K562 (cell line): Measurements from ENCODE around the gene KIF14. TPM values are rescaled to one million over a fixed set of nuclear protein-coding genes. Genes with fewer than 3 reads are reported as not detected.

Experiments used
- ATAC-seq: fragments of 200-7000 bp; cut with Tn5 transposase; 3 replicates; pipeline ENCODE4 v1.9.1; 2020; ENCODE audit warnings: moderate library complexity
- BruUV-seq: library from RNA; stranded (reverse); fragments of 400-500 nt; replicated peaks from 2 replicates; lab custom pipeline; 2021; lab: Mats Ljungman, UMichigan
- CTCF ChIA-PET: fragments of 300-600 bp; formaldehyde crosslinking; extraction: SDS; loops from one replicate; lab custom pipeline; 2021; ENCODE audit warnings: low intra/inter-chr PET ratio; lab: Yijun Ruan, JAX
- POLR2A ChIA-PET: fragments of 300-600, 350-650 bp; sonication (Branson Sonifier 250); formaldehyde crosslinking; extraction: SDS; loops from one replicate; lab custom pipeline; 2021; ENCODE audit warnings: antibody characterized with exemption, inconsistent platforms; lab: Yijun Ruan, JAX
- DNase-seq, 4 experiments: peaks; one replicate each; pipeline versions ENCODE4 v3.0.0 to v3.0.0-alpha.2; 2011 to 2018; ENCODE audit warnings: low spot score in 3 of 4, mixed read lengths in 3 of 4; ENCODE audit errors: extremely low read depth in 1 of 4
- FAIRE-seq: peaks from 2 replicates; lab custom pipeline; 2011; peaks lifted over from hg19 to GRCh38; lab: Jason Lieb, UNC
- H2AFZ ChIP-seq: 2 replicates; pipeline ENCODE4 v1.6.0; 2011; ENCODE audit warnings: low read depth, low read length, control low read depth, inconsistent platforms
- H3K27ac ChIP-seq: fragments of 200-600 bp; 3 replicates; pipeline ENCODE4 v1.8.0; 2011; ENCODE audit warnings: low read depth, mild to moderate bottlenecking, control low read depth, inconsistent platforms, low read length, moderate library complexity, mixed read lengths; ENCODE audit errors: extremely low read depth
- H3K27me3 ChIP-seq, 2 experiments: fragments of 300-600 bp in 1 of 2; 2 replicates in 1 of 2; 3 replicates in 1 of 2; pipeline versions ENCODE4 v1.6.0 to v1.8.0; 2011; ENCODE audit warnings: inconsistent platforms in 2 of 2, low read length in 2 of 2, mild to moderate bottlenecking in 1 of 2, mixed read lengths in 1 of 2, moderate library complexity in 1 of 2; ENCODE audit not compliant: control insufficient read depth in 2 of 2, insufficient read depth in 2 of 2
- H3K36me3 ChIP-seq: fragments of 300-600 bp; 3 replicates; pipeline ENCODE4 v1.8.0; 2011; ENCODE audit warnings: mild to moderate bottlenecking, low read length, inconsistent platforms; ENCODE audit not compliant: control insufficient read depth, insufficient read depth
- H3K4me1 ChIP-seq, 2 experiments: fragments of 200-600 bp in 1 of 2; replicated peaks in 1 of 2; 2 replicates in 1 of 2; 3 replicates in 1 of 2; pipeline versions ENCODE4 v1.5.1 to v1.8.0; 2011; ENCODE audit warnings: inconsistent platforms in 2 of 2, low read length in 2 of 2, mild to moderate bottlenecking in 1 of 2, mixed read lengths in 1 of 2, moderate library complexity in 1 of 2; ENCODE audit not compliant: control insufficient read depth in 2 of 2, insufficient read depth in 2 of 2
- H3K4me2 ChIP-seq: 2 replicates; pipeline ENCODE4 v1.6.1; 2011; ENCODE audit warnings: low read length, control low read depth, inconsistent platforms, mixed read lengths; ENCODE audit not compliant: insufficient read depth
- H3K4me3 ChIP-seq: fragments of 200-600 bp; sonication (generic), shearing (Covaris generic); 2 replicates; pipeline ENCODE4 v1.5.1; 2016; ENCODE audit warnings: control low read depth, inconsistent platforms
- H3K79me2 ChIP-seq: fragments of 200-600 bp; 3 replicates; pipeline ENCODE4 v1.8.0; 2011; ENCODE audit warnings: low read length, inconsistent platforms; ENCODE audit not compliant: control insufficient read depth, insufficient read depth
- H3K9ac ChIP-seq, 2 experiments: 2 replicates each; pipeline versions ENCODE4 v1.6.0 to v1.6.1; 2011; ENCODE audit warnings: low read depth in 2 of 2, low read length in 2 of 2, control low read depth in 1 of 2, inconsistent platforms in 1 of 2, mild to moderate bottlenecking in 1 of 2, mixed read lengths in 1 of 2; ENCODE audit not compliant: insufficient read depth in 1 of 2
- H3K9me1 ChIP-seq: one replicate; pipeline ENCODE4 v1.6.0; 2011; ENCODE audit warnings: inconsistent platforms, mild to moderate bottlenecking, low read length, moderate library complexity; ENCODE audit not compliant: control insufficient read depth, insufficient read depth
- H3K9me3 ChIP-seq: replicated peaks from 2 replicates; pipeline ENCODE4 v1.5.1; 2011; ENCODE audit warnings: low read depth, low read length, inconsistent platforms; ENCODE audit not compliant: control insufficient read depth, insufficient read depth
- H4K20me1 ChIP-seq: replicated peaks from 2 replicates; pipeline ENCODE4 v1.6.1; 2011; ENCODE audit warnings: low read length, inconsistent platforms, mixed read lengths; ENCODE audit not compliant: control insufficient read depth, insufficient read depth
- C11orf30 ChIP-seq: fragments of 450-650 bp; IDR thresholded peaks from 2 replicates; pipeline ENCODE4 v1.6.1; 2016; ENCODE audit warnings: low read depth, mild to moderate bottlenecking
- ETV6 ChIP-seq, 3 experiments: fragments of 150-350 bp in 1 of 3; sonication (generic) in 1 of 3; formaldehyde crosslinking in 1 of 3; IDR thresholded peaks; 2 replicates each; pipeline versions ENCODE4 v1.6.1 to v1.8.0; 2014 to 2022; ENCODE audit warnings: borderline replicate concordance in 2 of 3, low read depth in 2 of 3, antibody characterized with exemption in 1 of 3, low read length in 1 of 3, mild to moderate bottlenecking in 1 of 3, missing genetic modification reagents in 1 of 3
- HLTF ChIP-seq: fragments of 450-650 bp; IDR thresholded peaks from 2 replicates; pipeline ENCODE4 v1.6.1; 2016
- NFE2 ChIP-seq: IDR thresholded peaks from 2 replicates; pipeline ENCODE4 v1.6.1; 2014; ENCODE audit warnings: antibody characterized with exemption, low read depth
- THRB ChIP-seq: fragments of 450-650 bp; formaldehyde crosslinking; conservative IDR thresholded peaks from 2 replicates; pipeline ENCODE4 v1.4.0; 2022; ENCODE audit warnings: mild to moderate bottlenecking, missing genetic modification characterization
- WGBS: fragments of 100-300 bp; shearing (Covaris generic); methylation state at CpG from one replicate; pipeline ENCODE4 v1.1.6; 2016; ENCODE audit warnings: low coverage, mixed read lengths; ENCODE audit not compliant: insufficient coverage; ENCODE audit errors: missing lambda C conversion rate; 5-methylcytosine and 5-hydroxymethylcytosine counted together
- in situ Hi-C: fragments of 300-500 bp; cut with MboI; formaldehyde crosslinking; loops from 4 replicates; pipeline ENCODE4 v1.15.0; 2018; ENCODE audit warnings: inconsistent platforms, mixed read lengths
- intact Hi-C: fragments of 100-400 bp; cut with micrococcal nuclease; formaldehyde crosslinking; loops from 2 replicates; pipeline ENCODE4 v1.14.2; 2022
- polyA plus RNA-seq, 8 experiments: library from polyadenylated mRNA; depleted of rRNA in 4 of 8; stranded (reverse) in 5 of 8; unstranded in 3 of 8; fragments of >200 nt; fragmentation: Nextera tagmentation in 2 of 8; fragmentation: Illumina TruSeq in 1 of 8; extraction: Ambion mirVana in 2 of 8; extraction: Trizol in 1 of 8; gene quantifications; 2 replicates each; pipeline versions ENCODE4 v1.2.1 to v1.2.3, GENCODE V29; 2011 to 2014; ENCODE audit warnings: inconsistent platforms in 1 of 8, missing spikeins in 1 of 8
- total RNA-seq, 7 experiments: library from RNA; depleted of rRNA in 6 of 7; stranded (reverse); fragments of >200 nt in 6 of 7; fragmentation: Illumina TruSeq in 2 of 7; extraction: Trizol in 2 of 7; gene quantifications; 2 replicates each; pipeline versions ENCODE4 v1.2.1 to v1.2.3, GENCODE V29; 2011 to 2021; ENCODE audit warnings: low replicate concordance in 1 of 7

The KIF14 gene
- total and polyA plus RNA-seq, 9 of the 15 experiments (the other 6 are each of a cell fraction or from before 2014, with no cell fraction given), result 11.5 to 47.4 (median 29.0) TPM

- TF ChIP-seq ETV6 (IDR thresholded peaks at IDR 0.05; ENCODE audit: borderline replicate concordance in 1 of 2, low read depth in 2 of 2, low read length in 1 of 2), result no peak
- no peak for TF ChIP-seq ETV6 (CRISPR knock-in tag; IDR thresholded peaks at IDR 0.05; ENCODE audit: borderline replicate concordance)
Observed at GRCh38 chr1:200658037-200658818, 37.7 kb upstream of the KIF14 start (continued).

GRCh38 chr1:200654660-200655059 is 34.1 kb upstream of the KIF14 start:
- H2AFZ ChIP-seq, result no peak overlapping the region
- FAIRE-seq, result no peak
- H3K27ac ChIP-seq, result no peak overlapping the region
- no peaks in the 10 kb centered on the region for H3K27me3 ChIP-seq
- WGBS, result 87% methylated on average over 5 of the region's 5 CpGs
- peaks cover 11% of the 10 kb centered on the region in 2 experiments; a peak in 4 of 5 replicates for H3K4me1 ChIP-seq
- no peak overlapping the region for H3K9ac ChIP-seq
- H3K4me3 ChIP-seq, result no peak overlapping the region
- no peak overlapping the region for H3K4me2 ChIP-seq
- no TSS peak for BruUV-seq
- no peaks in the 10 kb centered on the region for H3K9me3 ChIP-seq
- ATAC-seq, result no peak
- DNase-seq, result no peak
- ChIA-PET CTCF (no interaction called here), POLR2A (no interaction called here)
- no peaks in the 10 kb centered on the region for H3K9me1 ChIP-seq
- no peaks in the 10 kb centered on the region for H3K79me2 ChIP-seq
- in situ Hi-C loops, result no loop called here
- no peaks in the 10 kb centered on the region for H4K20me1 ChIP-seq
- H3K36me3 ChIP-seq, result peaks cover 27% of the 10 kb centered on the region
- peak; percentile 12; the same call in 1 of the 2 replicates for TF ChIP-seq NFE2
- TF ChIP-seq HLTF, result no peak
- TF ChIP-seq THRB, result no peak
- 0 out of 2 replicates have a peak, but pooled peaks have one; percentile 9 for TF ChIP-seq C11orf30
- intact Hi-C loops, result no loop called here
